GM12875 (cell line): ENCODE measurements around the gene ADCY10.

Experiments
- H3K4me3 ChIP-seq: one replicate; pipeline ENCODE4 v1.5.1; 2011; ENCODE audit warnings: low read depth, low read length, control low read depth
- CTCF ChIP-seq: IDR thresholded peaks from 2 replicates; pipeline ENCODE4 v1.5.1; 2011; ENCODE audit warnings: low read depth, mild to moderate bottlenecking, control low read depth, inconsistent platforms, low read length, moderate library complexity, borderline replicate concordance; ENCODE audit not compliant: insufficient read depth

Gene ADCY10

GRCh38 chr1:167773516-167773915, 140.4 kb downstream of the ADCY10 start:
- TF ChIP-seq CTCF = no peak

GRCh38 chr1:167772436-167772835, 141.5 kb downstream of the ADCY10 start:
- H3K4me3 ChIP-seq = no peak overlapping the region
- no peak for TF ChIP-seq CTCF

More at GRCh38 chr1:167773516-167773915, 140.4 kb downstream of the ADCY10 start:
- H3K4me3 ChIP-seq = no peak overlapping the region

- TF ChIP-seq CTCF = no peak
- no peak overlapping the region for H3K4me3 ChIP-seq
Measured at GRCh38 chr1:167770127-167770526, 143.8 kb downstream of the ADCY10 start.

- TF ChIP-seq CTCF = no peak
- no peak overlapping the region for H3K4me3 ChIP-seq
Measured at GRCh38 chr1:167767761-167768160, 146.2 kb downstream of the ADCY10 start.

GRCh38 chr1:167766538-167766937, 147.4 kb downstream of the ADCY10 start:
- TF ChIP-seq CTCF = no peak
- no peak overlapping the region for H3K4me3 ChIP-seq

GRCh38 chr1:167765496-167765895, 148.4 kb downstream of the ADCY10 start:
- no peak for TF ChIP-seq CTCF
- H3K4me3 ChIP-seq = no peak overlapping the region

- no peak overlapping the region for H3K4me3 ChIP-seq
- TF ChIP-seq CTCF = no peak
Measured at GRCh38 chr1:167764458-167765330, 149.2 kb downstream of the ADCY10 start.
